Testis (tissue), 3 donors: Measurements from ENCODE around the gene ABT1. TPM values are rescaled to one million over a fixed set of nuclear protein-coding genes. Genes with fewer than 3 reads are reported as not detected.

ENCODE experiments used
- DNase-seq: peaks from one replicate; pipeline ENCODE4 v3.0.0-alpha.2; 2019
- H3K27ac ChIP-seq, 2 donors: fragments of 200-600 bp; sonication (generic); one replicate each; pipeline ENCODE4 v1.5.1; 2019
- H3K27me3 ChIP-seq: fragments of 200-600 bp; sonication (generic); one replicate; pipeline ENCODE4 v1.5.1; 2019
- H3K36me3 ChIP-seq: fragments of 200-600 bp; sonication (generic); one replicate; pipeline ENCODE4 v1.5.1; 2017; ENCODE audit warnings: low read depth; ENCODE audit errors: missing control alignments
- H3K4me1 ChIP-seq: fragments of 200-600 bp; sonication (generic); one replicate; pipeline ENCODE4 v1.5.1; 2019
- H3K4me3 ChIP-seq, 2 donors: fragments of 200-600 bp; sonication (generic); one replicate each; pipeline ENCODE4 v1.5.1; 2017 to 2019
- H3K9me3 ChIP-seq: fragments of 200-600 bp; sonication (generic); one replicate; pipeline ENCODE4 v1.5.1; 2017
- POLR2A ChIP-seq: fragments of 450-650 bp; IDR thresholded peaks from one replicate; pipeline ENCODE4 v1.6.1; 2017; ENCODE audit warnings: antibody characterized with exemption, mild to moderate bottlenecking, moderate library complexity
- WGBS, 2 donors: methylation state at CpG; one replicate each; pipeline ENCODE4 v1.1.5; 2018; 5-methylcytosine and 5-hydroxymethylcytosine counted together
- intact Hi-C: fragments of 100-400 bp; cut with DNase I; formaldehyde crosslinking; loops from one replicate; pipeline ENCODE4 v1.15.1; 2023; ENCODE audit warnings: low total_unique reads
- polyA plus RNA-seq: library from polyadenylated mRNA; stranded (reverse); fragments of 350-450 nt; fragmentation: Illumina TruSeq; extraction: RNeasy Lipid Tissue Mini Kit (QIAGEN cat#74804); gene quantifications from one replicate; pipeline ENCODE4 v1.2.3, GENCODE V29; 2014; ENCODE audit warnings: low read depth, low replicate concordance; ENCODE audit not compliant: insufficient read depth
- total RNA-seq, 2 donors: library from RNA; depleted of rRNA; stranded (reverse); fragments of >200 nt; gene quantifications; one replicate each; pipeline ENCODE4 v1.2.3, GENCODE V29; 2016
- TF ChIP-seq, protein P1 (sequence below), 3 experiments: fragments of 450-650 bp in 2 of 3; fragments of 200-600 bp in 1 of 3; sonication (generic) in 1 of 3; IDR thresholded peaks; one replicate each; pipeline ENCODE4 v1.5.1; 2016 to 2019; ENCODE audit warnings: antibody characterized with exemption in 3 of 3, mild to moderate bottlenecking in 2 of 3, moderate library complexity in 1 of 3

ABT1 gene
- total and polyA plus RNA-seq, 3 donors from 2014 or later, result 17.0 to 23.6 (median 18.9) TPM

GRCh38 chr6:26554697-26555504 lies 41.9 kb upstream of the ABT1 start:
- no peaks in the 10 kb centered on the region for H3K36me3 ChIP-seq
- H3K4me1 ChIP-seq, result peaks cover 12% of the 10 kb centered on the region
- WGBS, 2 donors, result 9 to 15% methylated on average over 27 of the region's 27 CpGs
- no peak for DNase-seq
- H3K9me3 ChIP-seq, result no peaks in the 10 kb centered on the region
- intact Hi-C loops, result no loop called here
- peak overlapping the region; percentile 41 to 90 for H3K27ac ChIP-seq
- H3K4me3 ChIP-seq, result peak overlapping the region; percentile 4 to 75
- no peaks in the 10 kb centered on the region for H3K27me3 ChIP-seq
- no peak for TF ChIP-seq POLR2A
- TF ChIP-seq, protein P1, sequence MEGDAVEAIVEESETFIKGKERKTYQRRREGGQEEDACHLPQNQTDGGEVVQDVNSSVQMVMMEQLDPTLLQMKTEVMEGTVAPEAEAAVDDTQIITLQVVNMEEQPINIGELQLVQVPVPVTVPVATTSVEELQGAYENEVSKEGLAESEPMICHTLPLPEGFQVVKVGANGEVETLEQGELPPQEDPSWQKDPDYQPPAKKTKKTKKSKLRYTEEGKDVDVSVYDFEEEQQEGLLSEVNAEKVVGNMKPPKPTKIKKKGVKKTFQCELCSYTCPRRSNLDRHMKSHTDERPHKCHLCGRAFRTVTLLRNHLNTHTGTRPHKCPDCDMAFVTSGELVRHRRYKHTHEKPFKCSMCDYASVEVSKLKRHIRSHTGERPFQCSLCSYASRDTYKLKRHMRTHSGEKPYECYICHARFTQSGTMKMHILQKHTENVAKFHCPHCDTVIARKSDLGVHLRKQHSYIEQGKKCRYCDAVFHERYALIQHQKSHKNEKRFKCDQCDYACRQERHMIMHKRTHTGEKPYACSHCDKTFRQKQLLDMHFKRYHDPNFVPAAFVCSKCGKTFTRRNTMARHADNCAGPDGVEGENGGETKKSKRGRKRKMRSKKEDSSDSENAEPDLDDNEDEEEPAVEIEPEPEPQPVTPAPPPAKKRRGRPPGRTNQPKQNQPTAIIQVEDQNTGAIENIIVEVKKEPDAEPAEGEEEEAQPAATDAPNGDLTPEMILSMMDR (IDR thresholded peaks at IDR 0.05), result no peak

GRCh38 chr6:26555505-26556262 lies 41.1 kb upstream of the ABT1 start:
- H3K27me3 ChIP-seq, result no peaks in the 10 kb centered on the region
- TF ChIP-seq POLR2A, result no peak
- TF ChIP-seq, protein P1 (IDR thresholded peaks at IDR 0.05), result no peak
- WGBS, 2 donors, result 34 to 51% methylated on average over 19 of the region's 19 CpGs
- intact Hi-C loops, result no loop called here
- no peaks in the 10 kb centered on the region for H3K36me3 ChIP-seq
- H3K27ac ChIP-seq, result no peak overlapping the region
- H3K4me1 ChIP-seq, result peaks cover 9% of the 10 kb centered on the region
- peak overlapping the region; percentile 4 to 75 for H3K4me3 ChIP-seq
- no peaks in the 10 kb centered on the region for H3K9me3 ChIP-seq
- DNase-seq, result no peak

DNA sequence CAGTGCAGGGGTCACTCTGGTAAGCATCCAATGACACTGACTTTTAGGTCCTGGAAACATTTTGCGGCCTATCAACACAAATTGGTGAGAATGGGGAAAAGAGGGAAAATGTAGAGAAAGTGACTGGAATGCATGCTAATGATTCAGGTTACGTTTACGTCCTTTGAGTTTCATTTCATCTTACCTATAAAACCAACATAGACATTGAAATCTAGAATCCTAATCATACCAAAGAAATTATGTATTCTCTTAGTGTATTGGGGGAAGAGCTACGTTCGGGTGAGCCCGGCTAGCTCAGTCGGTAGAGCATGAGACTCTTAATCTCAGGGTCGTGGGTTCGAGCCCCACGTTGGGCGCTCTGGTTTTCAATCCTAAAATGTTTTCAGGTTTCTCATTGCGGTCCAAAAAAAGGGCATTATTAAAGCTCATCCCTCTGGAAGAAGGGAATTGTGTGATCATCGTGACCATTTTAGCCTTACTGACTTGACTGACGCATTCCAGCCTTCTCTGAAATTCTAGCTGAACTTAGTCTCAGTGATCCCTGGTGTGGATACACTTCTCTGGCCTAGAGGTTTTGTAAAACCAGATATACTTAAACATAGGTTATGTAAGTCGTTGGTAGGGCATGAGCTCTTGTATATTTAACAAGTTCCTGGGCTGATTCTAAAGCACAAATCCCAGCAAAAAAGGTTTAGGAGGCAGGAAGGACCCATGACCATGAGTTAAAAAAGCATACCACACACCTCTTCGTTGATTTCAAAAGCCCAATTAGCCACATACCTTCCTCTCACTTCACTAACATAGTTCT lies 40.3 kb upstream of the ABT1 start:
- intact Hi-C loops, result no loop called here
- 18 to 29% methylated on average over 16 of the region's 16 CpGs for WGBS, 2 donors
- TF ChIP-seq, protein P1 (IDR thresholded peaks at IDR 0.05), result no peak
- TF ChIP-seq POLR2A, result no peak

GRCh38 chr6:26561533-26562466 lies 35.0 kb upstream of the ABT1 start:
- Histone ChIP-seq H3K4me3 (no peak overlapping the region), H3K9me3 (no peaks in the 10 kb centered on the region), H3K4me1 (no peaks in the 10 kb centered on the region), H3K27me3 (no peaks in the 10 kb centered on the region), H3K36me3 (no peaks in the 10 kb centered on the region), H3K27ac (no peak overlapping the region)
- no peak for DNase-seq
- WGBS, 2 donors, result 82 to 85% methylated on average over 17 of the region's 17 CpGs
- TF ChIP-seq, protein P1 (IDR thresholded peaks at IDR 0.05), result no peak
- no peak for TF ChIP-seq POLR2A
- intact Hi-C loops, result no loop called here

More for the DNA sequence above, 40.3 kb upstream of the ABT1 start:
- Histone ChIP-seq H3K4me3 (peak overlapping the region in 1 of 2 donors; percentile 75), H3K4me1 (peaks cover 9% of the 10 kb centered on the region), H3K9me3 (no peaks in the 10 kb centered on the region), H3K27me3 (no peaks in the 10 kb centered on the region), H3K36me3 (no peaks in the 10 kb centered on the region), H3K27ac (peak overlapping the region in 1 of 2 donors; percentile 12)
- DNase-seq, result no peak
